HCT116 (cell line): ENCODE results near the gene DTWD2. TPM values are rescaled to one million over a fixed set of nuclear protein-coding genes. Genes with fewer than 3 reads are reported as not detected.

Experiments used
- ATAC-seq: fragments of 200-7000 bp; cut with Tn5 transposase; 2 replicates; pipeline ENCODE4 v1.9.1; 2020; ENCODE audit warnings: mild to moderate bottlenecking, moderate library complexity
- BruUV-seq: library from RNA; stranded (reverse); fragments of 400-500 nt; replicated peaks from 2 replicates; lab custom pipeline; 2021; lab: Mats Ljungman, UMichigan
- CTCF ChIA-PET: fragments of 300-600 bp; sonication (Branson Sonifier 250); formaldehyde crosslinking; loops from one replicate; lab custom pipeline; 2021; ENCODE audit warnings: antibody characterized with exemption; lab: Charles Lee
- POLR2A ChIA-PET: fragments of 300-600, 350-600 bp; sonication (Branson Sonifier 250); formaldehyde crosslinking; loops from one replicate; lab custom pipeline; 2021; ENCODE audit warnings: antibody characterized with exemption; lab: Charles Lee
- RAD21 ChIA-PET, 2 experiments: fragments of 300-600 bp; sonication (Branson Sonifier 250); formaldehyde crosslinking; loops; one replicate each; lab custom pipeline; 2023; ENCODE audit warnings: low total read pairs in 2 of 2; ENCODE audit not compliant: uncharacterized antibody in 2 of 2, unreplicated experiment in 2 of 2, low non-redundant PET in 1 of 2; lab: Charles Lee
- DNase-seq: peaks from one replicate; pipeline ENCODE4 v3.0.0-alpha.2; 2010; ENCODE audit warnings: low read depth, low spot score
- H2AFZ ChIP-seq: fragments of 200-600 bp; shearing (Covaris generic), sonication (generic); 2 replicates; pipeline ENCODE4 v1.6.1; 2017; ENCODE audit warnings: low read depth, mixed run types, mixed read lengths, antibody characterized with exemption, low read length; ENCODE audit not compliant: poor library complexity, severe bottlenecking
- H3K27ac ChIP-seq: 2 replicates; pipeline ENCODE4 v1.5.1; 2012; ENCODE audit warnings: low read depth, low read length
- H3K27me3 ChIP-seq: fragments of 200-600 bp; sonication (generic); 2 replicates; pipeline ENCODE4 v1.6.1; 2016; ENCODE audit warnings: mixed run types, low read length, mixed read lengths; ENCODE audit not compliant: insufficient read depth
- H3K36me3 ChIP-seq, 2 experiments: fragments of 200-500 bp in 1 of 2; fragments of 200-600 bp in 1 of 2; sonication (Bioruptor generic) in 1 of 2; sonication (generic) in 1 of 2; 2 replicates each; pipeline versions ENCODE4 v1.5.1 to v1.6.1; 2014 to 2016; ENCODE audit warnings: low read length in 2 of 2, inconsistent platforms in 1 of 2, mixed read lengths in 1 of 2, mixed run types in 1 of 2; ENCODE audit not compliant: insufficient read depth in 2 of 2, control insufficient read depth in 1 of 2
- H3K4me1 ChIP-seq, 2 experiments: fragments of 200-600 bp in 1 of 2; sonication (generic) in 1 of 2; 2 replicates each; pipeline versions ENCODE4 v1.5.1 to v1.6.1; 2012 to 2017; ENCODE audit warnings: low read length in 2 of 2, inconsistent platforms in 1 of 2, mild to moderate bottlenecking in 1 of 2, mixed read lengths in 1 of 2, mixed run types in 1 of 2, moderate library complexity in 1 of 2; ENCODE audit not compliant: insufficient read depth in 2 of 2, control insufficient read depth in 1 of 2
- H3K4me2 ChIP-seq: fragments of 200-600 bp; sonication (generic); 2 replicates; pipeline ENCODE4 v1.6.1; 2017; ENCODE audit warnings: mixed run types, low read length, mixed read lengths
- H3K4me3 ChIP-seq, 2 experiments: fragments of 200-600 bp in 1 of 2; sonication (generic) in 1 of 2; replicated peaks in 1 of 2; 2 replicates each; pipeline ENCODE4 v1.5.1; 2011 to 2016; ENCODE audit warnings: low read length in 2 of 2, control low read depth in 1 of 2, low read depth in 1 of 2, mild to moderate bottlenecking in 1 of 2, mixed read lengths in 1 of 2, mixed run types in 1 of 2
- H3K79me2 ChIP-seq: fragments of 200-600 bp; sonication (generic); 2 replicates; pipeline ENCODE4 v1.6.1; 2017; ENCODE audit warnings: mild to moderate bottlenecking, mixed run types, low read length, moderate library complexity, mixed read lengths; ENCODE audit not compliant: insufficient read depth
- H3K9ac ChIP-seq: fragments of 200-600 bp; sonication (generic); 2 replicates; pipeline ENCODE4 v1.6.1; 2016; ENCODE audit warnings: low read length, mixed read lengths
- H3K9me2 ChIP-seq: fragments of 200-600 bp; sonication (generic), shearing (Covaris generic); 2 replicates; pipeline ENCODE4 v1.6.1; 2017; ENCODE audit warnings: mixed run types, mild to moderate bottlenecking, moderate library complexity; ENCODE audit not compliant: insufficient read depth
- H3K9me3 ChIP-seq, 2 experiments: fragments of 200-500 bp in 1 of 2; fragments of 200-600 bp in 1 of 2; sonication (Bioruptor generic) in 1 of 2; sonication (generic) in 1 of 2; 2 replicates each; pipeline ENCODE4 v1.6.1; 2014 to 2017; ENCODE audit warnings: low read length in 2 of 2, mixed read lengths in 2 of 2, inconsistent platforms in 1 of 2, low read depth in 1 of 2, mild to moderate bottlenecking in 1 of 2, mixed run types in 1 of 2, moderate library complexity in 1 of 2; ENCODE audit not compliant: control insufficient read depth in 1 of 2, insufficient read depth in 1 of 2
- H4K20me1 ChIP-seq: fragments of 200-600 bp; sonication (generic), shearing (Covaris generic); 2 replicates; pipeline ENCODE4 v1.6.1; 2017; ENCODE audit warnings: mixed run types, mild to moderate bottlenecking, moderate library complexity; ENCODE audit not compliant: insufficient read depth
- CEBPB ChIP-seq: IDR thresholded peaks from 2 replicates; pipeline ENCODE4 v1.6.1; 2012; ENCODE audit warnings: low read depth
- EGR1 ChIP-seq: IDR thresholded peaks from 2 replicates; pipeline ENCODE4 v1.6.1; 2012; ENCODE audit warnings: low read depth
- EZH2phosphoT487 ChIP-seq: fragments of 200-600 bp; IDR thresholded peaks from 2 replicates; pipeline ENCODE4 v1.6.1; 2018; ENCODE audit warnings: antibody characterized with exemption, borderline replicate concordance
- JUND ChIP-seq: IDR thresholded peaks from 2 replicates; pipeline ENCODE4 v1.6.1; 2012
- POLR2AphosphoS5 ChIP-seq: IDR thresholded peaks from 2 replicates; pipeline ENCODE4 v1.6.1; 2011; ENCODE audit warnings: mild to moderate bottlenecking, low read depth, low read length, moderate library complexity
- SIN3A ChIP-seq: IDR thresholded peaks from 2 replicates; pipeline ENCODE4 v1.6.1; 2012; ENCODE audit warnings: low read depth
- SP1 ChIP-seq: IDR thresholded peaks from 2 replicates; pipeline ENCODE4 v1.6.1; 2012; ENCODE audit warnings: low read depth
- TCF7L2 ChIP-seq: IDR thresholded peaks from 2 replicates; pipeline ENCODE4 v1.7.0; 2011; ENCODE audit warnings: borderline replicate concordance, inconsistent platforms; ENCODE audit not compliant: insufficient read depth, insufficient read length; ENCODE audit errors: extremely low read depth
- YY1 ChIP-seq: IDR thresholded peaks from 2 replicates; pipeline ENCODE4 v1.6.1; 2011; ENCODE audit warnings: low read length, low read depth, moderate library complexity, mild to moderate bottlenecking; ENCODE audit not compliant: insufficient replicate concordance; ENCODE audit errors: extremely low read depth
- ZFX ChIP-seq: fragments of 450-650 bp; IDR thresholded peaks from 2 replicates; pipeline ENCODE4 v1.6.1; 2017
- intact Hi-C: fragments of 100-400 bp; cut with micrococcal nuclease; formaldehyde crosslinking; loops from 2 replicates; pipeline ENCODE4 v1.10.0; 2022
- total RNA-seq: library from RNA; stranded (reverse); gene quantifications from one replicate; pipeline ENCODE4 v1.2.1, GENCODE V29; 2021; ENCODE audit not compliant: unreplicated experiment
- TF ChIP-seq, protein P1 (sequence below): IDR thresholded peaks from 2 replicates; pipeline ENCODE4 v1.6.1; 2012
- TF ChIP-seq, protein P2 (sequence below): IDR thresholded peaks from 2 replicates; pipeline ENCODE4 v1.6.1; 2012
- TF ChIP-seq, protein P3 (sequence below), 3 experiments: fragments of 200-600 bp in 1 of 3; sonication (generic) in 1 of 3; IDR thresholded peaks in 2 of 3; conservative IDR thresholded peaks in 1 of 3; 2 replicates each; pipeline ENCODE4 v1.5.1; 2012 to 2017; ENCODE audit warnings: low read depth in 2 of 3, low read length in 2 of 3, antibody characterized with exemption in 1 of 3, borderline replicate concordance in 1 of 3, control low read depth in 1 of 3, mild to moderate bottlenecking in 1 of 3, mixed read lengths in 1 of 3, mixed run types in 1 of 3, moderate library complexity in 1 of 3; ENCODE audit not compliant: insufficient read depth in 1 of 3

Gene DTWD2
- total RNA-seq, 1 experiment from 2014 or later, result 5.2 TPM

DNA sequence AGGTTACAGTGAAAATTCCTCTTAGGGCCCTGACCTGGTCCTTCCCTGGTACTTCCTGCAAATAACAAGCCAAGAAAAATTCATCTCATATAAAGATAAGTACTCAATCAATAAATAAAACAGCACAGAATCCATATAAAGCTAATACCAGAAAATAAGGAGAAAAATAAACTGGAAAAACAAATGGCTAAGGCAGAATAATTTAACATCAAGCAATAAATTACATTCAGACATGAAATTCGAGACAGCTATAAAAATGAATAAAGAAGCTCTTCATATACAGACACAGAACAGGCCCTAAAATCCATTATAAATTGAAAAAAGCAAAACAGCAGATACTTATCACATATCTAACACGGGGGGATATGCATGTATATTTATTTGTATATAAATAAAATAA, 99.2 kb downstream of the DTWD2 start (continued):
- TF ChIP-seq, protein P1, sequence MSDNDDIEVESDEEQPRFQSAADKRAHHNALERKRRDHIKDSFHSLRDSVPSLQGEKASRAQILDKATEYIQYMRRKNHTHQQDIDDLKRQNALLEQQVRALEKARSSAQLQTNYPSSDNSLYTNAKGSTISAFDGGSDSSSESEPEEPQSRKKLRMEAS, result no peak
- TF ChIP-seq EGR1 (no peak), ZFX (no peak), CEBPB (no peak), SIN3A (no peak), TCF7L2 (no peak)

DNA sequence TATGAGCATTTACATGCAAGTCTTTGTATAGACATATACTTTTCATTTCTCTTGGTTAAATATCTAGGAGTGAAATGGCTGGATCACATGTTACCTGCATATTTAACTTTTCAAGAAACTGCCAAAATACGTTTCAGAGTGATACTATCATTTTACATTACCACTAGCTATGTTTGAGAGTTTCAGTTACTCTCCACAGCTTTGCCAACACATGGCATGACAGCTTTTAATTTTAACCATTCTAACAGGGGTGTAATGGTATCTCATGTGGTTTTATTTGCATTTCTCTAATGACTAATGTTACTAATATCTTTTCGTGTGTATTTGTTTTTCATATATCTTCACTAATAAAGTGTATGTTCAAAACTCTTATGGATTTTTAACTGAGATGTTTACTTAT, 99.8 kb downstream of the DTWD2 start:
- Histone ChIP-seq H3K27ac (no peak overlapping the region), H3K4me3 (no peak overlapping the region), H3K79me2 (no peaks in the 10 kb centered on the region), H3K36me3 (no peaks in the 10 kb centered on the region), H3K4me2 (no peak overlapping the region), H3K9me3 (no peaks in the 10 kb centered on the region), H3K9ac (no peak overlapping the region), H3K9me2 (no peaks in the 10 kb centered on the region), H2AFZ (no peak overlapping the region), H3K4me1 (no peaks in the 10 kb centered on the region), H3K27me3 (no peaks in the 10 kb centered on the region), H4K20me1 (no peaks in the 10 kb centered on the region)
- RAD21 ChIA-PET, result no interaction called here
- no TSS peak for BruUV-seq
- no peak for DNase-seq
- POLR2A ChIA-PET, result no interaction called here
- no peak for TF ChIP-seq EGR1
- no peak for TF ChIP-seq JUND
- no peak for TF ChIP-seq SP1
- no peak for TF ChIP-seq CEBPB
- intact Hi-C loops, result no loop called here
- no peak for ATAC-seq
- CTCF ChIA-PET, result no interaction called here

DNA sequence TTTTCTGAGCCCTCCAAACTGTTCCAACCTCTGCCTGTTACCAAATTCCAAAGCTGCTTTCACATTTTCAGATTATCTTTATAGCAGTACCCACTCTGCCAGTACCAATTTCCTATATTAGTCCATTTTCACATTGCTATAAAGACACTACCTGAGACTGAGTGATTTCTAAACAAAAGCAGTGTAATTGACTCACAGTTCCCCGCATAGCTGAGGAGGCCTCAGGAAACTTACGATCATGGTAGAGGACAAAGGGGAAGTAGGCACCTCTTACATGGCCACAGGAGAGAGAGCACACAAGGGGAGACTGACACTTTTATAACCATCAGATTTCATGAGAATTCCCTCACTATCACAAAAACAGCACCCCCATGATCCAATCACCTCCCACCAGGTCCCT, 105.0 kb downstream of the DTWD2 start:
- Histone ChIP-seq H3K9me2 (no peaks in the 10 kb centered on the region), H4K20me1 (no peaks in the 10 kb centered on the region), H3K4me2 (no peak overlapping the region), H3K4me1 (no peaks in the 10 kb centered on the region), H3K36me3 (no peaks in the 10 kb centered on the region), H3K79me2 (no peaks in the 10 kb centered on the region), H3K9ac (no peak overlapping the region), H3K4me3 (no peak overlapping the region), H3K27me3 (no peaks in the 10 kb centered on the region), H3K27ac (no peak overlapping the region), H2AFZ (no peak overlapping the region), H3K9me3 (no peaks in the 10 kb centered on the region)
- no peak for ATAC-seq
- ChIA-PET CTCF (no interaction called here), RAD21 (no interaction called here), POLR2A (no interaction called here)
- BruUV-seq, result no TSS peak
- TF ChIP-seq CEBPB (no peak), POLR2AphosphoS5 (no peak), ZFX (no peak), TCF7L2 (no peak), YY1 (no peak), EZH2phosphoT487 (no peak), SP1 (no peak), SIN3A (no peak), EGR1 (no peak)
- TF ChIP-seq, protein P2, sequence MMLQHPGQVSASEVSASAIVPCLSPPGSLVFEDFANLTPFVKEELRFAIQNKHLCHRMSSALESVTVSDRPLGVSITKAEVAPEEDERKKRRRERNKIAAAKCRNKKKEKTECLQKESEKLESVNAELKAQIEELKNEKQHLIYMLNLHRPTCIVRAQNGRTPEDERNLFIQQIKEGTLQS, result no peak
- TF ChIP-seq, protein P1, result no peak
- TF ChIP-seq, protein P3, sequence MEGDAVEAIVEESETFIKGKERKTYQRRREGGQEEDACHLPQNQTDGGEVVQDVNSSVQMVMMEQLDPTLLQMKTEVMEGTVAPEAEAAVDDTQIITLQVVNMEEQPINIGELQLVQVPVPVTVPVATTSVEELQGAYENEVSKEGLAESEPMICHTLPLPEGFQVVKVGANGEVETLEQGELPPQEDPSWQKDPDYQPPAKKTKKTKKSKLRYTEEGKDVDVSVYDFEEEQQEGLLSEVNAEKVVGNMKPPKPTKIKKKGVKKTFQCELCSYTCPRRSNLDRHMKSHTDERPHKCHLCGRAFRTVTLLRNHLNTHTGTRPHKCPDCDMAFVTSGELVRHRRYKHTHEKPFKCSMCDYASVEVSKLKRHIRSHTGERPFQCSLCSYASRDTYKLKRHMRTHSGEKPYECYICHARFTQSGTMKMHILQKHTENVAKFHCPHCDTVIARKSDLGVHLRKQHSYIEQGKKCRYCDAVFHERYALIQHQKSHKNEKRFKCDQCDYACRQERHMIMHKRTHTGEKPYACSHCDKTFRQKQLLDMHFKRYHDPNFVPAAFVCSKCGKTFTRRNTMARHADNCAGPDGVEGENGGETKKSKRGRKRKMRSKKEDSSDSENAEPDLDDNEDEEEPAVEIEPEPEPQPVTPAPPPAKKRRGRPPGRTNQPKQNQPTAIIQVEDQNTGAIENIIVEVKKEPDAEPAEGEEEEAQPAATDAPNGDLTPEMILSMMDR (IDR thresholded peaks at IDR 0.05 in 2 of 3, conservative IDR thresholded peaks at IDR 0.05 in 1 of 3; ENCODE audit: borderline replicate concordance in 1 of 3, insufficient read depth in 1 of 3, low read depth in 2 of 3, low read length in 2 of 3), result no peak
- intact Hi-C loops, result no loop called here
- DNase-seq, result no peak
